ENCODE measurements around the gene RAVER2.

RAVER2 gene

GRCh38 chr1:64748706-64749105, 3.8 kb downstream of the RAVER2 start:
- DNase-seq (ENCODE audit: low spot score): no peak
- H3K4me3 ChIP-seq: no peak overlapping the region
- no peak for TF ChIP-seq CTCF (IDR thresholded peaks at IDR 0.05)
- no peak overlapping the region for H3K27ac ChIP-seq

- no peak overlapping the region for H3K27ac ChIP-seq
- no peak overlapping the region for H3K4me3 ChIP-seq
- DNase-seq (ENCODE audit: low spot score): no peak
- TF ChIP-seq CTCF (IDR thresholded peaks at IDR 0.05): no peak
These were observed 5.2 kb downstream of the RAVER2 start for GRCh38 chr1:64750092-64750491.

- no peak for DNase-seq (ENCODE audit: low spot score)
- Histone ChIP-seq H3K27ac (no peak overlapping the region), H3K4me3 (no peak overlapping the region)
- no peak for TF ChIP-seq CTCF (IDR thresholded peaks at IDR 0.05)
These were observed 6.0 kb downstream of the RAVER2 start for GRCh38 chr1:64750875-64751274.

- Histone ChIP-seq H3K4me3 (no peak overlapping the region), H3K27ac (no peak overlapping the region)
- no peak for TF ChIP-seq CTCF (IDR thresholded peaks at IDR 0.05)
- no peak for DNase-seq (ENCODE audit: low spot score)
These were observed 9.3 kb downstream of the RAVER2 start for GRCh38 chr1:64754173-64754572.

- no peak overlapping the region for H3K27ac ChIP-seq
- DNase-seq (ENCODE audit: low spot score): no peak
- no peak overlapping the region for H3K4me3 ChIP-seq
- no peak for TF ChIP-seq CTCF (IDR thresholded peaks at IDR 0.05)
These were observed 10.5 kb downstream of the RAVER2 start for GRCh38 chr1:64755361-64755760.

GRCh38 chr1:64756770-64757169, 11.9 kb downstream of the RAVER2 start:
- Histone ChIP-seq H3K27ac (peak overlapping the region in 1 of 2 donors; percentile 5), H3K4me3 (no peak overlapping the region)
- DNase-seq (ENCODE audit: low spot score): no peak
- TF ChIP-seq CTCF (IDR thresholded peaks at IDR 0.05): no peak

GRCh38 chr1:64757213-64757612, 12.3 kb downstream of the RAVER2 start:
- TF ChIP-seq CTCF (IDR thresholded peaks at IDR 0.05): no peak
- DNase-seq (ENCODE audit: low spot score): no peak
- peak overlapping the region in 1 of 2 donors; percentile 5 for H3K27ac ChIP-seq
- no peak overlapping the region for H3K4me3 ChIP-seq

Measured in coronary artery (tissue), 2 donors.